ENCODE results near the gene EPHA8.

The EPHA8 gene

GRCh38 chr1:22562584-22563583 is at the start of gene EPHA8:
EPHA8 (plus strand) TSS chr1:22563489; CDS start chr1:22563636, 147 bp downstream.
- no peak for DNase-seq

- DNase-seq, result no peak
Measured at GRCh38 chr1:22516906-22517571, 46.2 kb upstream of the EPHA8 start.

- no peak for DNase-seq
Measured at GRCh38 chr1:22517956-22518355, 45.3 kb upstream of the EPHA8 start.

- DNase-seq, result no peak
Measured at GRCh38 chr1:22518379-22518778, 44.9 kb upstream of the EPHA8 start.

GRCh38 chr1:22520871-22521270 is 42.4 kb upstream of the EPHA8 start:
- DNase-seq, result no peak

- DNase-seq, result no peak
Measured at GRCh38 chr1:22521692-22522091, 41.6 kb upstream of the EPHA8 start.

- DNase-seq, result no peak
Measured at GRCh38 chr1:22522221-22522743, 41.0 kb upstream of the EPHA8 start.

- no peak for DNase-seq
Measured at GRCh38 chr1:22524481-22524880, 38.8 kb upstream of the EPHA8 start.

GRCh38 chr1:22525211-22525610 is 38.1 kb upstream of the EPHA8 start:
- no peak for DNase-seq

GRCh38 chr1:22525646-22526045 is 37.6 kb upstream of the EPHA8 start:
- DNase-seq, result no peak

- DNase-seq, result no peak
Measured at GRCh38 chr1:22526098-22526497, 37.2 kb upstream of the EPHA8 start.

GRCh38 chr1:22526677-22527076 is 36.6 kb upstream of the EPHA8 start:
- no peak for DNase-seq

- no peak for DNase-seq
Measured at GRCh38 chr1:22527122-22527521, 36.2 kb upstream of the EPHA8 start.

- no peak for DNase-seq
Measured at GRCh38 chr1:22527555-22528296, 35.6 kb upstream of the EPHA8 start.

- DNase-seq, result no peak
Measured at GRCh38 chr1:22528451-22528850, 34.8 kb upstream of the EPHA8 start.

GRCh38 chr1:22529901-22530621 is 33.2 kb upstream of the EPHA8 start:
- no peak for DNase-seq

GRCh38 chr1:22530715-22531114 is 32.6 kb upstream of the EPHA8 start:
- no peak for DNase-seq

GRCh38 chr1:22531251-22531650 is 32.0 kb upstream of the EPHA8 start:
- no peak for DNase-seq

- DNase-seq, result no peak
Measured at GRCh38 chr1:22533244-22533895, 29.9 kb upstream of the EPHA8 start.

GRCh38 chr1:22534951-22535350 is 28.3 kb upstream of the EPHA8 start:
- no peak for DNase-seq

GRCh38 chr1:22535399-22535798 is 27.9 kb upstream of the EPHA8 start:
- DNase-seq, result no peak

- DNase-seq, result no peak
Measured at GRCh38 chr1:22536506-22536905, 26.8 kb upstream of the EPHA8 start.

Data from NCI-H226 (cell line).